IPS DF 6.9 (cell line): ENCODE data around the gene SIGLEC11.
"Not testable (repeated sequence)": the region's sequence is repeated elsewhere in the genome, so short reads cannot be mapped to it uniquely, and the experiment has no call there.

ENCODE experiments used
- DNase-seq: peaks from one replicate; pipeline ENCODE4 v3.0.0-alpha.2; 2013; ENCODE audit warnings: low read depth, low spot score
- H3K27ac ChIP-seq: one replicate; pipeline ENCODE4 v1.5.1; 2013; ENCODE audit warnings: low read length, control low read depth
- H3K27me3 ChIP-seq: 2 replicates; pipeline ENCODE4 v1.6.1; 2013; ENCODE audit warnings: mild to moderate bottlenecking, low read length; ENCODE audit not compliant: control insufficient read depth, insufficient read depth
- H3K36me3 ChIP-seq: 2 replicates; pipeline ENCODE4 v1.6.1; 2013; ENCODE audit warnings: low read length; ENCODE audit not compliant: control insufficient read depth, insufficient read depth
- H3K4me1 ChIP-seq: 2 replicates; pipeline ENCODE4 v1.6.1; 2013; ENCODE audit warnings: low read length; ENCODE audit not compliant: control insufficient read depth, insufficient read depth
- H3K4me3 ChIP-seq: 2 replicates; pipeline ENCODE4 v1.5.1; 2013; ENCODE audit warnings: mild to moderate bottlenecking, low read length
- H3K9me3 ChIP-seq: 2 replicates; pipeline ENCODE4 v1.6.1; 2013; ENCODE audit warnings: low read length, inconsistent platforms; ENCODE audit not compliant: control insufficient read depth, insufficient read depth
- WGBS: extraction: QIAGEN DNeasy Blood & Tissue Kit; methylation state at CpG from one replicate; pipeline ENCODE4 v1.1.7; 2013; ENCODE audit warnings: mixed read lengths, missing lambda C conversion rate; ENCODE audit not compliant: insufficient read length, insufficient coverage; 5-methylcytosine and 5-hydroxymethylcytosine counted together

The SIGLEC11 gene

DNA sequence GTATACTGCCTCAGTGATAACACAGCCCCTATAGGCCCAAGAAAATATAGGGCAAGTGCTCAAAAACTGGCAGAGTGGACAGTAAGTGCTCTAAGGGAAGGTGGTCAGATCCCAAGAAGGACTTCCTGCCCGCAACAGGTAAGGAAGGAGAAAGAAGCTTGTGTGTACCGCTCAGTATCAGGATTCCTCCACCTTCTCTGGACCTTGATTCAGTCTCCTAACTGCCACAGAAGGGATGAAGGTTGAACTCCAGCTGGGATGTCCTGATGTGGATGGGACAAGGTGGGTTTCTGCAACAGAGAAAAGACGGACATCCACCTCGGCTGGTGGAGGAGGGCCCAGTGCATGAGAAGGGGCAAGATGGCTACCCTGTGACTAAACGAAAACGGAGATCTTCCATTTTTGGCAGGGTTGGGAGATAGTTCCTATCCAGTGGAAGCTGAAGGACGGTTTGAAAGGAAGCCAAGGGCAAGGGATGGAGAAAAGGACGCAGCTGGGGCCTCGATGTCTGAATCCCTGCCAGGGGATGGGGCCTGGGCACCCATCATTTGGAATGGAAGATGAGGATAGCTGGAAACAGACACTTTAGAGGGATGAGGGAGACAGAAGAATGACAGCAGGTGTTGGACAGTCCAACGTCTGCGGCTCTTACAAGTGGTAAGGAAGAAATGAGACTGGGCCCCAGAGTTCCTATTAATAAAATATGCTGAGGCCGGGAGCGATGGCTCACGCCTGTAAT, 33.3 kb downstream of the SIGLEC11 start:
- WGBS, result no CpG with 5 or more reads among the region's 14 CpGs
- no peak overlapping the region for H3K4me3 ChIP-seq
- H3K27ac ChIP-seq, result no peak overlapping the region
- no peak for DNase-seq
- H3K4me1 ChIP-seq, result peaks cover 7% of the 10 kb centered on the region; the same call in 1 of the 2 replicates
- H3K9me3 ChIP-seq, result no peaks in the 10 kb centered on the region
- H3K27me3 ChIP-seq, result no peaks in the 10 kb centered on the region
- peaks cover 31% of the 10 kb centered on the region for H3K36me3 ChIP-seq

GRCh38 chr19:49926515-49926914, 34.5 kb downstream of the SIGLEC11 start:
- H3K36me3 ChIP-seq, result peaks cover 33% of the 10 kb centered on the region
- no peak overlapping the region for H3K4me3 ChIP-seq
- H3K27ac ChIP-seq, result no peak overlapping the region

GRCh38 chr19:49925486-49925885, 35.5 kb downstream of the SIGLEC11 start:
- Histone ChIP-seq H3K36me3 (peaks cover 34% of the 10 kb centered on the region), H3K4me3 (no peak overlapping the region), H3K27me3 (no peaks in the 10 kb centered on the region), H3K9me3 (no peaks in the 10 kb centered on the region), H3K4me1 (peaks cover 7% of the 10 kb centered on the region; the same call in 1 of the 2 replicates), H3K27ac (no peak overlapping the region)
- no CpG with 5 or more reads among the region's 5 CpGs for WGBS
- no peak for DNase-seq

More at GRCh38 chr19:49926515-49926914, 34.5 kb downstream of the SIGLEC11 start:
- Histone ChIP-seq H3K27me3 (no peaks in the 10 kb centered on the region), H3K9me3 (no peaks in the 10 kb centered on the region), H3K4me1 (peaks cover 9% of the 10 kb centered on the region; the same call in 1 of the 2 replicates)
- WGBS, result no CpG with 5 or more reads among the region's 10 CpGs
- DNase-seq, result no peak

DNA sequence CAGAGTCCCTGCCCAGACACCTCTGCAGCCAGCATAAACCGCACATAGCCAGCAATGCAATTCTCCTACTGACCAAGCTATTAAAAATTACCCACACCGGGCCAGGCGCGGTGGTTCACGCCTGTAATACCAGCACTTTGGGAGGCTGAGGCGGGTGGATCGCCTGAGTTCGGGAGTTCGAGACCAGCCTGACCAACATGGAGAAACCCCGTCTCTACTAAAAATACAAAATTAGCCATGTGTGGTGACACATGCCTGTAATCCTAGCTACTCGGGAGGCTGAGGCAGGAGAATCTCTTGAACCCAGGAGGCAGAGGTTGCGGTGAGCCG, 36.1 kb downstream of the SIGLEC11 start:
- no CpG with 5 or more reads among the region's 13 CpGs for WGBS
- H3K9me3 ChIP-seq, H3K4me1 ChIP-seq, DNase-seq, H3K27me3 ChIP-seq, H3K27ac ChIP-seq, H3K4me3 ChIP-seq: not testable (repeated sequence)
- peaks cover 36% of the 10 kb centered on the region for H3K36me3 ChIP-seq

- H3K36me3 ChIP-seq, result peaks cover 36% of the 10 kb centered on the region
- no CpG with 5 or more reads among the region's 25 CpGs for WGBS
- H3K27me3 ChIP-seq, result no peaks in the 10 kb centered on the region
- no peaks in the 10 kb centered on the region for H3K9me3 ChIP-seq
- DNase-seq, result no peak
- H3K4me1 ChIP-seq, result peaks cover 7% of the 10 kb centered on the region; the same call in 1 of the 2 replicates
- H3K4me3 ChIP-seq, result no peak overlapping the region
- no peak overlapping the region for H3K27ac ChIP-seq
These were observed 36.7 kb downstream of the SIGLEC11 start for GRCh38 chr19:49924004-49924880.

- H3K36me3 ChIP-seq, result peaks cover 36% of the 10 kb centered on the region
- no peak overlapping the region for H3K4me3 ChIP-seq
- no peak overlapping the region for H3K27ac ChIP-seq
- H3K9me3 ChIP-seq, result no peaks in the 10 kb centered on the region
- H3K4me1 ChIP-seq, result peaks cover 7% of the 10 kb centered on the region; the same call in 1 of the 2 replicates
- no peak for DNase-seq
- H3K27me3 ChIP-seq, result no peaks in the 10 kb centered on the region
- no CpG with 5 or more reads among the region's 31 CpGs for WGBS
These were observed 37.6 kb downstream of the SIGLEC11 start for GRCh38 chr19:49923055-49924003.

DNA sequence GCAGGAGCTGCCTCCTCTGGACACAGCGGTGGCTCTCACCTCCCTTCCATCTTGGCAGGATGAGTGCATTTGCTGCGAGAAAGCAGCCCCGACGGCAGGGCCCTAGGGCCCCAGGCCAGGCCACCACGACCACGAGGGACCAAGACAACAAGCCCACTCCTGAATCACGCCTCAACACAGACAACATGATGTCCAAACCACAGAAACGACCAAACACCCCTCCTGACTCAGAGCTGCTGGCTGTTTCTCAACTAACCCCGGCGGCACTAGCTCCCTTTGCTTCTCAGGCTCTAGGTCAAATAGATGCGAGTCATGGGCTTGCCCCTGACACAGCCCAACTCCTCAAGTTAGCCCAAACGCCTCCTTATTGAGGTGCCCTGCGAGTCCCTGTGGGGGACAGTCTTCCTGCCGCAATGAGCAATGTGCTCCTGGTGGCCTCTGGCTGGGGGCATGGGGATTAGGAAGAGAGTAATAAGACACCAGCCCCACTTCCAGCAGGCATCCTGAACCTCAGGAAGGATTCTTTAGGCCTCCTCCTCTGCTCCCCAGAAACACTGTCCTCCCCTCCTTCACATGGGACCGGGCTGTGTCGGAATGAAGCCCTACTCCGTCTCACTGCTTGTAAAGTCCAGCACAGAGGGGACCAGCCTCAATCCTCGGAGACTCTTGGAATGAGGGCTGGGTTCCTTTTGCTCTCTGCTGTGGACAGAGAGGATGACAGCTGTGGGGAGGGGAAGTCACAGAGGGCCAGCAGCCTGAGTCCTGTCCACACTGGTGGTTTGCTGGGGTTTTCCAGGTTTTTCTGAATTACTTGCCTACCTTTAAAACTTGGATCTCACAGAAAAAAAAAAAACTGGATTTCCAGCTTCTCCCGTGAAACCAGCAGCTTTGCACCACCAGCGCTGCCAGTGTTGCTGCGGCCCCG, 38.8 kb downstream of the SIGLEC11 start:
- WGBS, result no CpG with 5 or more reads among the region's 22 CpGs
- Histone ChIP-seq H3K4me1 (peaks cover 3% of the 10 kb centered on the region; the same call in 1 of the 2 replicates), H3K36me3 (peaks cover 29% of the 10 kb centered on the region)

GRCh38 chr19:49920624-49921363, 40.2 kb downstream of the SIGLEC11 start:
- no peak overlapping the region for H3K27ac ChIP-seq

More for the DNA sequence above, 38.8 kb downstream of the SIGLEC11 start:
- H3K27ac ChIP-seq, result no peak overlapping the region
- no peak overlapping the region for H3K4me3 ChIP-seq
- no peaks in the 10 kb centered on the region for H3K9me3 ChIP-seq
- DNase-seq, result no peak
- H3K27me3 ChIP-seq, result no peaks in the 10 kb centered on the region

GRCh38 chr19:49918089-49918488, 42.9 kb downstream of the SIGLEC11 start:
- peaks cover 19% of the 10 kb centered on the region for H3K36me3 ChIP-seq
- no peaks in the 10 kb centered on the region for H3K27me3 ChIP-seq
- H3K9me3 ChIP-seq, result no peaks in the 10 kb centered on the region
- H3K27ac ChIP-seq, result no peak overlapping the region
- no peak for DNase-seq
- H3K4me1 ChIP-seq, result peaks cover 3% of the 10 kb centered on the region; the same call in 1 of the 2 replicates
- no CpG with 5 or more reads among the region's 8 CpGs for WGBS
- no peak overlapping the region for H3K4me3 ChIP-seq

More at GRCh38 chr19:49920624-49921363, 40.2 kb downstream of the SIGLEC11 start:
- Histone ChIP-seq H3K4me1 (peaks cover 3% of the 10 kb centered on the region; the same call in 1 of the 2 replicates), H3K4me3 (no peak overlapping the region), H3K27me3 (no peaks in the 10 kb centered on the region), H3K9me3 (no peaks in the 10 kb centered on the region), H3K36me3 (peaks cover 29% of the 10 kb centered on the region)
- WGBS, result no CpG with 5 or more reads among the region's 24 CpGs
- DNase-seq, result no peak
